ENCODE data around the gene POMT1. TPM values are rescaled to one million over a fixed set of nuclear protein-coding genes. Genes with fewer than 3 reads are reported as not detected.

Gene POMT1
- total RNA-seq, 1 experiment from 2014 or later = 19.7 TPM

GRCh38 chr9:131467214-131467935 is 35.3 kb upstream of the POMT1 start:
- Mint-ChIP-seq H3K4me3 (ENCODE audit: unreplicated experiment) (no peak overlapping the region), H3K27ac (ENCODE audit: low read depth, unreplicated experiment) (no peak overlapping the region), H3K36me3 (ENCODE audit: insufficient read depth, unreplicated experiment) (peaks cover 98% of the 10 kb centered on the region), H3K9me3 (ENCODE audit: unreplicated experiment) (no peaks in the 10 kb centered on the region), H3K27me3 (ENCODE audit: insufficient read depth, unreplicated experiment) (no peaks in the 10 kb centered on the region), H3K4me1 (ENCODE audit: insufficient read depth, unreplicated experiment) (no peaks in the 10 kb centered on the region)
- no TSS peak for BruUV-seq (replicated peaks)
- ChIA-PET POLR2A (no interaction called here), CTCF (interaction anchor here (0.6 kb wide), 1 partner anchor 603 kb away, joined by 4 read pairs; no protein-coding TSS in a partner anchor)
- TF ChIP-seq, protein P1, sequence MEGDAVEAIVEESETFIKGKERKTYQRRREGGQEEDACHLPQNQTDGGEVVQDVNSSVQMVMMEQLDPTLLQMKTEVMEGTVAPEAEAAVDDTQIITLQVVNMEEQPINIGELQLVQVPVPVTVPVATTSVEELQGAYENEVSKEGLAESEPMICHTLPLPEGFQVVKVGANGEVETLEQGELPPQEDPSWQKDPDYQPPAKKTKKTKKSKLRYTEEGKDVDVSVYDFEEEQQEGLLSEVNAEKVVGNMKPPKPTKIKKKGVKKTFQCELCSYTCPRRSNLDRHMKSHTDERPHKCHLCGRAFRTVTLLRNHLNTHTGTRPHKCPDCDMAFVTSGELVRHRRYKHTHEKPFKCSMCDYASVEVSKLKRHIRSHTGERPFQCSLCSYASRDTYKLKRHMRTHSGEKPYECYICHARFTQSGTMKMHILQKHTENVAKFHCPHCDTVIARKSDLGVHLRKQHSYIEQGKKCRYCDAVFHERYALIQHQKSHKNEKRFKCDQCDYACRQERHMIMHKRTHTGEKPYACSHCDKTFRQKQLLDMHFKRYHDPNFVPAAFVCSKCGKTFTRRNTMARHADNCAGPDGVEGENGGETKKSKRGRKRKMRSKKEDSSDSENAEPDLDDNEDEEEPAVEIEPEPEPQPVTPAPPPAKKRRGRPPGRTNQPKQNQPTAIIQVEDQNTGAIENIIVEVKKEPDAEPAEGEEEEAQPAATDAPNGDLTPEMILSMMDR (IDR thresholded peaks at IDR 0.05; ENCODE audit: unreplicated experiment) = no peak
- DNase-seq (ENCODE audit: unreplicated experiment) = no peak
- intact Hi-C loops (cut with micrococcal nuclease) = no loop called here

GRCh38 chr9:131468031-131468430 is 34.7 kb upstream of the POMT1 start:
- BruUV-seq (replicated peaks) = no TSS peak
- H3K36me3 Mint-ChIP-seq (ENCODE audit: insufficient read depth, unreplicated experiment) = peaks cover 99% of the 10 kb centered on the region
- intact Hi-C loops (cut with micrococcal nuclease) = no loop called here
- TF ChIP-seq, protein P1 (IDR thresholded peaks at IDR 0.05; ENCODE audit: unreplicated experiment) = no peak
- H3K27me3 Mint-ChIP-seq (ENCODE audit: insufficient read depth, unreplicated experiment) = no peaks in the 10 kb centered on the region
- no peak overlapping the region for H3K27ac Mint-ChIP-seq (ENCODE audit: low read depth, unreplicated experiment)
- ChIA-PET POLR2A (no interaction called here), CTCF (no interaction called here)
- H3K9me3 Mint-ChIP-seq (ENCODE audit: unreplicated experiment) = no peaks in the 10 kb centered on the region
- H3K4me1 Mint-ChIP-seq (ENCODE audit: insufficient read depth, unreplicated experiment) = no peaks in the 10 kb centered on the region
- no peak for DNase-seq (ENCODE audit: unreplicated experiment)
- no peak overlapping the region for H3K4me3 Mint-ChIP-seq (ENCODE audit: unreplicated experiment)

DNA sequence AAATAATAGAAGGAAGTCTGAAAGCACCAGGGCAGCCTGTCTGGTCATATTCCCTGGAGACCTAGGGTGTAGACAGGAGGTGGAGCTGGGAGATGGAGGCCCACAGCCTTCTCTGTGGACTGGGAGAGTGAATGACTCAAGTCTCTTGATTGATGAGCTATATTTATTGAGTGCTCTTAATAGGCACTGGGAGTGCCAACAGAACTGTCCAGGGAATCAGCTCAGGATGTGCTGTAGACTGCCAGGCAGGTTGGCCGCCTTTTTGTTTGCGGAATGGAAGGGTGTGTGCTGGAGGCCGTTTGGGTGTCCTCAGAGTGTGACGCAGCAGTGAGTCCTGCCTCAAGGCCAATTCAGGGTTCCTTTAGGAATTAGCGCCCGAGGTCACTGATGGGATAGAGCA is 33.4 kb upstream of the POMT1 start:
- DNase-seq (ENCODE audit: unreplicated experiment) = no peak
- CTCF ChIA-PET = interaction anchor here (0.7 to 2.4 kb wide), 2 partner anchors 120 to 221 kb away, joined by 3 to 8 read pairs; no protein-coding TSS in a partner anchor
- TF ChIP-seq, protein P1 (IDR thresholded peaks at IDR 0.05; ENCODE audit: unreplicated experiment) = no peak
- Mint-ChIP-seq H3K27ac (ENCODE audit: low read depth, unreplicated experiment) (no peak overlapping the region), H3K4me1 (ENCODE audit: insufficient read depth, unreplicated experiment) (no peaks in the 10 kb centered on the region), H3K9me3 (ENCODE audit: unreplicated experiment) (no peaks in the 10 kb centered on the region), H3K4me3 (ENCODE audit: unreplicated experiment) (no peak overlapping the region), H3K27me3 (ENCODE audit: insufficient read depth, unreplicated experiment) (no peaks in the 10 kb centered on the region), H3K36me3 (ENCODE audit: insufficient read depth, unreplicated experiment) (peaks cover 99% of the 10 kb centered on the region)
- no TSS peak for BruUV-seq (replicated peaks)
- intact Hi-C loops (cut with micrococcal nuclease) = no loop called here
- POLR2A ChIA-PET = interaction anchor here (1.0 kb wide), 1 partner anchor 9 kb away, joined by 3 read pairs; no protein-coding TSS in a partner anchor

GRCh38 chr9:131469951-131470350 is 32.8 kb upstream of the POMT1 start:
- ChIA-PET CTCF (interaction anchor here (0.6 to 2.4 kb wide), 2 partner anchors 74 to 120 kb away, joined by 3 to 8 read pairs; no protein-coding TSS in a partner anchor), POLR2A (interaction anchor here (1.0 kb wide), 1 partner anchor 10 kb away, joined by 3 read pairs; no protein-coding TSS in a partner anchor)
- no peak overlapping the region for H3K4me3 Mint-ChIP-seq (ENCODE audit: unreplicated experiment)
- TF ChIP-seq, protein P1 (IDR thresholded peaks at IDR 0.05; ENCODE audit: unreplicated experiment) = no peak
- no TSS peak for BruUV-seq (replicated peaks)
- intact Hi-C loops (cut with micrococcal nuclease) = no loop called here
- peaks cover 99% of the 10 kb centered on the region for H3K36me3 Mint-ChIP-seq (ENCODE audit: insufficient read depth, unreplicated experiment)
- no peaks in the 10 kb centered on the region for H3K9me3 Mint-ChIP-seq (ENCODE audit: unreplicated experiment)
- H3K27ac Mint-ChIP-seq (ENCODE audit: low read depth, unreplicated experiment) = no peak overlapping the region
- DNase-seq (ENCODE audit: unreplicated experiment) = no peak
- H3K4me1 Mint-ChIP-seq (ENCODE audit: insufficient read depth, unreplicated experiment) = no peaks in the 10 kb centered on the region
- H3K27me3 Mint-ChIP-seq (ENCODE audit: insufficient read depth, unreplicated experiment) = no peaks in the 10 kb centered on the region

Data from MCF 10A (cell line).